Breast epithelium (tissue), 3 donors: Measurements from ENCODE around the gene FIS1.

Experiments
- CTCF ChIP-seq, 3 donors: fragments of 450-650 bp; IDR thresholded peaks; one replicate each; pipeline ENCODE4 v1.5.1; 2016 to 2017; ENCODE audit warnings: antibody characterized with exemption in 3 of 3, mild to moderate bottlenecking in 3 of 3, moderate library complexity in 3 of 3
- POLR2A ChIP-seq: fragments of 450-650 bp; IDR thresholded peaks from one replicate; pipeline ENCODE4 v1.6.1; 2016; ENCODE audit warnings: antibody characterized with exemption, mild to moderate bottlenecking, moderate library complexity
- POLR2AphosphoS5 ChIP-seq, 3 donors: sonication (generic); formaldehyde crosslinking; IDR thresholded peaks; one replicate each; pipeline ENCODE4 v1.6.1; 2017; ENCODE audit warnings: antibody characterized with exemption in 3 of 3

- TF ChIP-seq CTCF (IDR thresholded peaks at IDR 0.05): no peak
- no peak for TF ChIP-seq POLR2A
- TF ChIP-seq POLR2AphosphoS5 (IDR thresholded peaks at IDR 0.05): no peak
Observed at GRCh38 chr7:101294039-101294831, 49.4 kb upstream of the FIS1 start.
